NT2/D1 (cell line): Measurements from ENCODE around the gene CDHR3.

Source experiments
- DNase-seq: peaks from one replicate; pipeline ENCODE4 v3.0.0-alpha.2; 2011; ENCODE audit warnings: low read depth, low spot score
- H3K27me3 ChIP-seq: 2 replicates; pipeline ENCODE4 v1.6.0; 2011; ENCODE audit warnings: mild to moderate bottlenecking; ENCODE audit not compliant: insufficient read length, insufficient read depth
- H3K36me3 ChIP-seq: 2 replicates; pipeline ENCODE4 v1.6.1; 2011; ENCODE audit warnings: mild to moderate bottlenecking, low read length, mixed read lengths; ENCODE audit not compliant: insufficient read depth, insufficient read length
- H3K4me1 ChIP-seq: 2 replicates; pipeline ENCODE4 v1.5.1; 2011; ENCODE audit not compliant: insufficient read depth, insufficient read length
- H3K4me3 ChIP-seq: 2 replicates; pipeline ENCODE4 v1.5.1; 2011; ENCODE audit warnings: low read depth; ENCODE audit not compliant: insufficient read length
- H3K9ac ChIP-seq: 2 replicates; pipeline ENCODE4 v1.6.0; 2011; ENCODE audit warnings: low read depth; ENCODE audit not compliant: insufficient read length
- H3K9me3 ChIP-seq: 2 replicates; pipeline ENCODE4 v1.5.1; 2011; ENCODE audit warnings: mild to moderate bottlenecking, low read length; ENCODE audit not compliant: insufficient read depth
- SUZ12 ChIP-seq: IDR thresholded peaks from 2 replicates; pipeline ENCODE4 v1.6.1; 2011; ENCODE audit not compliant: insufficient read length, insufficient read depth; ENCODE audit errors: extremely low read depth
- YY1 ChIP-seq: IDR thresholded peaks from 2 replicates; pipeline ENCODE4 v1.6.1; 2011; ENCODE audit not compliant: insufficient read length, insufficient read depth
- ZNF274 ChIP-seq: IDR thresholded peaks from 2 replicates; pipeline ENCODE4 v1.6.1; 2011; ENCODE audit warnings: mild to moderate bottlenecking, low read depth, low read length

Gene CDHR3

GRCh38 chr7:106059556-106059955 is 96.5 kb downstream of the CDHR3 start:
- no peak for TF ChIP-seq ZNF274
- no peak for TF ChIP-seq SUZ12
- no peak for TF ChIP-seq YY1
- Histone ChIP-seq H3K4me3 (no peak overlapping the region), H3K27me3 (no peaks in the 10 kb centered on the region), H3K9me3 (no peaks in the 10 kb centered on the region; the same call in 1 of the 2 replicates), H3K36me3 (no peaks in the 10 kb centered on the region), H3K4me1 (peaks cover 7% of the 10 kb centered on the region), H3K9ac (no peak overlapping the region)
- DNase-seq = no peak

DNA sequence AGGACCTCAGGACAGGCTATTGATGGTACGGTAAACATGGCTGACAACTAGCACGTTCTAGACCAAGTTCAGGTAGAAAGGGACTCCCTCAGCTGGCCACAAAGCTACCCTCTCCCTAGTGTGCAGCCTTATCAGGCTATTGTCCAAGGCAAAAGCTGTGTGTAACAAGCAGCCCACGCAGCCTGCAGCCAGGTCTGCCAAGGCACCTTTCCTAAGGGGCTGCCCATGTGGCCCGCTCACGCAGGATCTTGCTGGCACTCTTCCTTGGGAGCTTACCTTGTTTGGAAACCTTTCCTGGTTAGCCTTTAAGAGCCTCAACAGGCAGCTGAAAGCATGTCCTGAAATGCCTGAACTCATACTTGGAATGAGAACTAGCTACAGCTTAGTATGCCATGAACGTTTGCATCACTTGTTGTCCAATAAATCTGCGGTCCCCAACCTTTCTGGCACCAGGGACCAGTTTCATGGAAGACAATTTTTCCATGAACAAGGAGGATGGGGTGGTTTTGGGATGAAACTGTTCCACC is 97.4 kb downstream of the CDHR3 start:
- Histone ChIP-seq H3K36me3 (no peaks in the 10 kb centered on the region), H3K9ac (no peak overlapping the region), H3K9me3 (no peaks in the 10 kb centered on the region; the same call in 1 of the 2 replicates), H3K4me1 (peaks cover 11% of the 10 kb centered on the region), H3K27me3 (no peaks in the 10 kb centered on the region), H3K4me3 (no peak overlapping the region)
- DNase-seq = no peak
- TF ChIP-seq SUZ12 (no peak), YY1 (no peak), ZNF274 (no peak)

- TF ChIP-seq YY1 (no peak), ZNF274 (no peak), SUZ12 (no peak)
- H3K4me1 ChIP-seq = peaks cover 13% of the 10 kb centered on the region
- H3K36me3 ChIP-seq = no peaks in the 10 kb centered on the region
- no peak overlapping the region for H3K9ac ChIP-seq
- DNase-seq = no peak
- no peaks in the 10 kb centered on the region; the same call in 1 of the 2 replicates for H3K9me3 ChIP-seq
- no peak overlapping the region for H3K4me3 ChIP-seq
- no peaks in the 10 kb centered on the region for H3K27me3 ChIP-seq
Observed at GRCh38 chr7:106061301-106061979, 98.4 kb downstream of the CDHR3 start.

DNA sequence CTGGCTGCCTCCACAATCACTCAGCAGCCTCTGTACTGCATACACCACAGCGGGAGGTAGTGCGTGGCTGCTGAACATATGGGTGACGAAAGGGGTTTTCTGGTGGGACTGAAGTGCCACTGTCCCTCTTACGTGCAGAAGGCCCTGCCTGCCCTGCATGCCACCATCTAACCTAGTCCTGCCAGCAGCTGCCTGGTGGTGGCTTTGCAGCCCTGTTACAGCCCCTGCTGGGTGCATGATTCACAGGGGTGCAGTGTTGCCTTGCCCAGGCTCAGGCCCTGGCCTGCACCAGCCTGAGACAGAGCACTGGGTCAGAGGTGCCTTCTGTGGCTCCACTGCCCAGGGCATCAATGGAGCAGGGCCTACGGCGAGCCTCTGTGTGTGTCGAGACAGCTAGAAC is 98.9 kb downstream of the CDHR3 start:
- Histone ChIP-seq H3K4me1 (peaks cover 13% of the 10 kb centered on the region), H3K9ac (no peak overlapping the region)
- TF ChIP-seq YY1 (no peak), SUZ12 (no peak), ZNF274 (no peak)

GRCh38 chr7:106062521-106062931 is 99.5 kb downstream of the CDHR3 start:
- H3K9me3 ChIP-seq = no peaks in the 10 kb centered on the region; the same call in 1 of the 2 replicates
- no peak overlapping the region for H3K9ac ChIP-seq
- TF ChIP-seq YY1 = no peak
- TF ChIP-seq ZNF274 = no peak
- no peak for TF ChIP-seq SUZ12
- DNase-seq = no peak
- H3K27me3 ChIP-seq = no peaks in the 10 kb centered on the region
- no peaks in the 10 kb centered on the region for H3K36me3 ChIP-seq
- H3K4me1 ChIP-seq = peaks cover 13% of the 10 kb centered on the region
- H3K4me3 ChIP-seq = no peak overlapping the region

More for the DNA sequence above, 98.9 kb downstream of the CDHR3 start:
- DNase-seq = no peak
- H3K27me3 ChIP-seq = no peaks in the 10 kb centered on the region
- no peak overlapping the region for H3K4me3 ChIP-seq
- no peaks in the 10 kb centered on the region for H3K36me3 ChIP-seq
- H3K9me3 ChIP-seq = no peaks in the 10 kb centered on the region; the same call in 1 of the 2 replicates

DNA sequence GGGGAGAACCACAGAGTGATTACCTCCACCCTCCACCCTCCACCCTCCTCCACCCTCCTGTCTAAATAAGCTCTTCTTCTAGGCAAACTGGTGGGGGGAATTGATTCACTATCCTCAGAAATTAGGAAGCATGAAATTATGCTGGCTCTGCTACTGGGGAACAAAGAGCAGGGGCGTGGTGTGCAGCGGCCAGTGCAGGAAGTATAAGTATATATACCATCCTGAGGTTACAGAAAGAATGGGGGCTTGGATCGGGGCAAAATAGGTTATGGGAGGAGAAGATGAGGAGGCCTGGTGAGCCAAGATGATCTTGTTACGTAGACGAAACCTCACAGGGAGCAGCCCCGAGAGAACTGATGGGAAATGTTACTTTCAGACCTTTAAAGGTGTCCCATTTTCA is 100.0 kb downstream of the CDHR3 start:
- Histone ChIP-seq H3K4me1 (peaks cover 13% of the 10 kb centered on the region), H3K9ac (no peak overlapping the region), H3K36me3 (no peaks in the 10 kb centered on the region), H3K4me3 (no peak overlapping the region), H3K9me3 (no peaks in the 10 kb centered on the region; the same call in 1 of the 2 replicates), H3K27me3 (no peaks in the 10 kb centered on the region)
- DNase-seq = no peak
- TF ChIP-seq ZNF274 (no peak), SUZ12 (no peak), YY1 (no peak)

DNA sequence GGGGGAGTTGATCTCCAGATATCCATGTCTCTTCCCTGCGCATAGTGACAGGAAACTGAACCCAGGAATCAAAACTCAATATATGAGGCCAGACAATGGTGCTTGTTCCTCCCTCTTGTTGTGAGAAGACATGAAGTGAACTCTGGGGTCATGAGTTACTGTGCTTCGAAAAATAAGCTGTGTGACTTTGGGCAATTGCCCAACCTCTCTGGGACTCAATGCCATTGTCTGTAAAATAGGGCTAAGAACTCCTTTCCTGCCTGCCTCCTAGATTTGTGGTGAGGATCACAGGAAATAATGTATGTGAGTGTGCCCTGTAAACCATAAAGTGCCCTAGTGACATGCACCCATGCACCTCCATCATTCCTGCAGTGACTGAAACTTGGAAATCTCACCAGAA is 100.6 kb downstream of the CDHR3 start:
- DNase-seq = no peak
- Histone ChIP-seq H3K36me3 (no peaks in the 10 kb centered on the region), H3K4me1 (peaks cover 11% of the 10 kb centered on the region), H3K9ac (no peak overlapping the region), H3K27me3 (no peaks in the 10 kb centered on the region), H3K9me3 (no peaks in the 10 kb centered on the region; the same call in 1 of the 2 replicates), H3K4me3 (no peak overlapping the region)
- TF ChIP-seq ZNF274 (no peak), SUZ12 (no peak), YY1 (no peak)

DNA sequence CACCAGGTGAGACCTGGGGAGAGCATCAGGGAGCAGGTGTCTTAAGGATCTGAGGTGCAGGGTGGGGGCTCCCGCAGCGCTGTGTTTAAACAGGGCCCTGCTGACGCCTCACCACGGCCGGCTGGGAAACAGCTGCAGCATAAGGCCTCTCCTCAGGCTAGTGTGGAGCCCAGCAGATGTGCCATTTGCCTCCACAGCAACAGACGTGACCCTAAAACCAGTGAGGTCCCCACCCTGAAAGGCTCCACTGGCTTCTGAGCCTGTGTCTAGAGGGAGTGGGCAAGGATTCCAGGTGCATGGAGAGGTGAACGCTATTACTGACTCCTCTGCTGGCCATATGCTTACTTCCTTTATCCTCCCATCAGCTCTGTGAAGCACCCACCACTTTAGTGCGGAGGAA is 101.3 kb downstream of the CDHR3 start:
- Histone ChIP-seq H3K4me1 (peaks cover 11% of the 10 kb centered on the region), H3K4me3 (no peak overlapping the region), H3K9ac (no peak overlapping the region), H3K27me3 (no peaks in the 10 kb centered on the region), H3K36me3 (no peaks in the 10 kb centered on the region), H3K9me3 (no peaks in the 10 kb centered on the region; the same call in 1 of the 2 replicates)
- no peak for DNase-seq
- no peak for TF ChIP-seq SUZ12
- TF ChIP-seq ZNF274 = no peak
- no peak for TF ChIP-seq YY1
